ENCODE measurements around the gene DHX34. TPM values are rescaled to one million over a fixed set of nuclear protein-coding genes. Genes with fewer than 3 reads are reported as not detected.

DHX34 gene
- polyA plus RNA-seq, 1 of the 3 experiments (the other 2 are of a cell fraction), result 16.4 TPM

GRCh38 chr19:47375694-47376588 lies 26.8 kb downstream of the DHX34 start:
- no peak overlapping the region for H3K27ac ChIP-seq (ENCODE audit: low read depth in 2 of 2, low read length in 1 of 2)
- no peak overlapping the region for H3K4me3 ChIP-seq (ENCODE audit: low read depth in 2 of 2, low read length in 1 of 2)
- H3K9me2 ChIP-seq, result no peaks in the 10 kb centered on the region
- H3K9ac ChIP-seq, result no peak overlapping the region
- 100% methylated on average over 6 of the region's 30 CpGs for WGBS (ENCODE audit: low lambda C conversion rate)
- H3K9me3 ChIP-seq, result no peaks in the 10 kb centered on the region
- H3K4me2 ChIP-seq, result no peak overlapping the region
- CTCF ChIA-PET, result interaction anchor here (1.4 to 2.7 kb wide), 3 partner anchors 15 to 91 kb away, joined by 3 to 12 read pairs (median 6); partner anchors contain the start of gene DHX34
- POLR2A ChIA-PET, result no interaction called here
- H3K4me1 ChIP-seq (ENCODE audit: control insufficient read depth in 1 of 2, insufficient read depth in 2 of 2, low read depth in 1 of 2, low read length in 1 of 2), result no peaks in the 10 kb centered on the region
- no peaks in the 10 kb centered on the region; the same call in 1 of the 2 replicates for H3K79me2 ChIP-seq (ENCODE audit: insufficient read depth)
- DNase-seq, result peak; percentile 33
- no peaks in the 10 kb centered on the region for H3F3A ChIP-seq (replicated peaks; ENCODE audit: insufficient read depth)
- H2AFZ ChIP-seq (ENCODE audit: low read depth), result no peak overlapping the region
- H4K20me1 ChIP-seq (ENCODE audit: insufficient read depth), result no peaks in the 10 kb centered on the region
- H3K36me3 ChIP-seq (replicated peaks in 1 of 2; ENCODE audit: control insufficient read depth in 1 of 2, insufficient read depth in 2 of 2, low read length in 1 of 2), result peaks cover 4 to 78% of the 10 kb centered on the region in 2 experiments
- no peaks in the 10 kb centered on the region for H3K27me3 ChIP-seq (ENCODE audit: insufficient read depth)
- TF ChIP-seq NFIC (IDR thresholded peaks at IDR 0.05; ENCODE audit: borderline replicate concordance), result no peak

GRCh38 chr19:47376589-47377144 lies 27.6 kb downstream of the DHX34 start:
- H3K79me2 ChIP-seq (ENCODE audit: insufficient read depth), result no peaks in the 10 kb centered on the region
- no peaks in the 10 kb centered on the region for H3K27me3 ChIP-seq (ENCODE audit: insufficient read depth)
- no peak overlapping the region for H3K9ac ChIP-seq
- WGBS (ENCODE audit: low lambda C conversion rate), result 96% methylated on average over 8 of the region's 16 CpGs
- POLR2A ChIA-PET, result no interaction called here
- peaks cover 4 to 79% of the 10 kb centered on the region in 2 experiments for H3K36me3 ChIP-seq (replicated peaks in 1 of 2; ENCODE audit: control insufficient read depth in 1 of 2, insufficient read depth in 2 of 2, low read length in 1 of 2)
- H3K4me1 ChIP-seq (ENCODE audit: control insufficient read depth in 1 of 2, insufficient read depth in 2 of 2, low read depth in 1 of 2, low read length in 1 of 2), result no peaks in the 10 kb centered on the region
- H2AFZ ChIP-seq (ENCODE audit: low read depth), result no peak overlapping the region
- DNase-seq, result peak; percentile 24
- no peak overlapping the region for H3K4me2 ChIP-seq
- TF ChIP-seq TEAD4 (IDR thresholded peaks at IDR 0.05; ENCODE audit: borderline replicate concordance, insufficient read depth), result no peak
- TF ChIP-seq GATA2 (CRISPR knock-in tag; IDR thresholded peaks at IDR 0.05), result no peak
- TF ChIP-seq, protein P1, sequence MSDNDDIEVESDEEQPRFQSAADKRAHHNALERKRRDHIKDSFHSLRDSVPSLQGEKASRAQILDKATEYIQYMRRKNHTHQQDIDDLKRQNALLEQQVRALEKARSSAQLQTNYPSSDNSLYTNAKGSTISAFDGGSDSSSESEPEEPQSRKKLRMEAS (IDR thresholded peaks at IDR 0.05; ENCODE audit: low read depth), result no peak
- TF ChIP-seq MEF2A (IDR thresholded peaks at IDR 0.05; ENCODE audit: borderline replicate concordance, low read depth), result no peak
- no peak for TF ChIP-seq CHD2 (IDR thresholded peaks at IDR 0.05; ENCODE audit: low read length, partially characterized antibody)
- TF ChIP-seq MXI1 (IDR thresholded peaks at IDR 0.05; ENCODE audit: low read depth, low read length), result no peak
- no peak for TF ChIP-seq ELF1 (IDR thresholded peaks at IDR 0.05)
- no peak for TF ChIP-seq JUND (IDR thresholded peaks at IDR 0.05)
- TF ChIP-seq RXRA (IDR thresholded peaks at IDR 0.05; ENCODE audit: borderline replicate concordance, low read depth), result no peak
- TF ChIP-seq IRF3 (IDR thresholded peaks at IDR 0.05; ENCODE audit: low read depth, low read length), result no peak
- CTCF ChIA-PET, result interaction anchor here (1.4 to 2.7 kb wide), 2 partner anchors 15 to 92 kb away, joined by 3 to 12 read pairs; no protein-coding TSS in a partner anchor
- H4K20me1 ChIP-seq (ENCODE audit: insufficient read depth), result no peaks in the 10 kb centered on the region
- H3K9me2 ChIP-seq, result no peaks in the 10 kb centered on the region
- H3F3A ChIP-seq (replicated peaks; ENCODE audit: insufficient read depth), result no peaks in the 10 kb centered on the region
- H3K9me3 ChIP-seq, result no peaks in the 10 kb centered on the region
- H3K4me3 ChIP-seq (ENCODE audit: low read depth in 2 of 2, low read length in 1 of 2), result no peak overlapping the region
- no peak overlapping the region for H3K27ac ChIP-seq (ENCODE audit: low read depth in 2 of 2, low read length in 1 of 2)
